HEK293 (cell line): Measurements from ENCODE around the gene WDR89.

Source experiments
- BCL6B ChIP-seq: fragments of 450-650 bp; formaldehyde crosslinking; IDR thresholded peaks from 2 replicates; pipeline ENCODE4 v1.5.1; 2017; ENCODE audit warnings: missing biosample characterization, missing genetic modification characterization
- EGR2 ChIP-seq: fragments of 450-650 bp; formaldehyde crosslinking; IDR thresholded peaks from 2 replicates; pipeline ENCODE4 v1.5.1; 2016; ENCODE audit warnings: low read depth, missing biosample characterization, missing genetic modification characterization
- HOXC10 ChIP-seq: sonication (generic); formaldehyde crosslinking; IDR thresholded peaks from 2 replicates; pipeline ENCODE4 v1.8.1; 2023; ENCODE audit warnings: mild to moderate bottlenecking, missing genetic modification reagents
- SP3 ChIP-seq: fragments of 450-650 bp; formaldehyde crosslinking; IDR thresholded peaks from 2 replicates; pipeline ENCODE4 v1.5.1; 2016; ENCODE audit warnings: missing biosample characterization, missing genetic modification characterization
- YY1 ChIP-seq: fragments of 450-650 bp; formaldehyde crosslinking; IDR thresholded peaks from 2 replicates; pipeline ENCODE4 v1.5.1; 2018; ENCODE audit warnings: missing biosample characterization, missing genetic modification characterization
- ZBTB17 ChIP-seq: fragments of 450-650 bp; formaldehyde crosslinking; IDR thresholded peaks from 2 replicates; pipeline ENCODE4 v1.5.1; 2016; ENCODE audit warnings: missing biosample characterization, missing genetic modification characterization
- ZBTB20 ChIP-seq: fragments of 450-650 bp; formaldehyde crosslinking; IDR thresholded peaks from 2 replicates; pipeline ENCODE4 v1.5.1; 2016; ENCODE audit warnings: missing biosample characterization, missing genetic modification characterization
- ZBTB7A ChIP-seq: fragments of 450-650 bp; formaldehyde crosslinking; IDR thresholded peaks from 2 replicates; pipeline ENCODE4 v1.5.1; 2016; ENCODE audit warnings: low read depth, missing biosample characterization, missing genetic modification characterization
- ZEB2 ChIP-seq: fragments of 450-650 bp; formaldehyde crosslinking; IDR thresholded peaks from 2 replicates; pipeline ENCODE4 v1.5.1; 2016; ENCODE audit warnings: missing biosample characterization, missing genetic modification characterization
- ZNF10 ChIP-seq: fragments of 450-650 bp; formaldehyde crosslinking; IDR thresholded peaks from 2 replicates; pipeline ENCODE4 v1.5.1; 2017; ENCODE audit warnings: missing biosample characterization, missing genetic modification characterization
- ZNF121 ChIP-seq: fragments of 450-650 bp; formaldehyde crosslinking; IDR thresholded peaks from 2 replicates; pipeline ENCODE4 v1.5.1; 2016; ENCODE audit warnings: missing biosample characterization, missing genetic modification characterization
- ZNF146 ChIP-seq: fragments of 450-650 bp; formaldehyde crosslinking; IDR thresholded peaks from 2 replicates; pipeline ENCODE4 v1.5.1; 2016; ENCODE audit warnings: missing biosample characterization, missing genetic modification characterization
- ZNF169 ChIP-seq: fragments of 450-650 bp; formaldehyde crosslinking; IDR thresholded peaks from 2 replicates; pipeline ENCODE4 v1.5.1; 2016; ENCODE audit warnings: missing biosample characterization, missing genetic modification characterization
- ZNF2 ChIP-seq: fragments of 450-650 bp; formaldehyde crosslinking; IDR thresholded peaks from 2 replicates; pipeline ENCODE4 v1.5.1; 2016; ENCODE audit warnings: missing biosample characterization, missing genetic modification characterization
- ZNF214 ChIP-seq: fragments of 450-650 bp; formaldehyde crosslinking; IDR thresholded peaks from 2 replicates; pipeline ENCODE4 v1.5.1; 2017; ENCODE audit warnings: missing biosample characterization, mild to moderate bottlenecking, missing genetic modification characterization, borderline replicate concordance
- ZNF221 ChIP-seq: fragments of 450-650 bp; formaldehyde crosslinking; IDR thresholded peaks from 2 replicates; pipeline ENCODE4 v1.5.1; 2017; ENCODE audit warnings: missing biosample characterization, missing genetic modification characterization, borderline replicate concordance
- ZNF24 ChIP-seq: fragments of 450-650 bp; formaldehyde crosslinking; IDR thresholded peaks from 2 replicates; pipeline ENCODE4 v1.5.1; 2016; ENCODE audit warnings: missing biosample characterization, missing genetic modification characterization
- ZNF266 ChIP-seq: fragments of 450-650 bp; formaldehyde crosslinking; IDR thresholded peaks from 2 replicates; pipeline ENCODE4 v1.5.1; 2016; ENCODE audit warnings: missing biosample characterization, missing genetic modification characterization, low read depth
- ZNF274 ChIP-seq, 2 experiments: fragments of 200-500 bp in 1 of 2; fragments of 450-650 bp in 1 of 2; sonication (Bioruptor generic) in 1 of 2; formaldehyde crosslinking in 1 of 2; IDR thresholded peaks; 2 replicates each; pipeline versions ENCODE4 v1.5.1 to v1.6.1; 2014 to 2016; ENCODE audit warnings: borderline replicate concordance in 1 of 2, inconsistent platforms in 1 of 2, low read length in 1 of 2, missing biosample characterization in 1 of 2, missing genetic modification characterization in 1 of 2
- ZNF280D ChIP-seq: fragments of 450-650 bp; formaldehyde crosslinking; IDR thresholded peaks from 2 replicates; pipeline ENCODE4 v1.5.1; 2016; ENCODE audit warnings: missing biosample characterization, missing genetic modification characterization
- ZNF324 ChIP-seq: fragments of 450-650 bp; formaldehyde crosslinking; IDR thresholded peaks from 2 replicates; pipeline ENCODE4 v1.5.1; 2016; ENCODE audit warnings: missing biosample characterization, missing genetic modification characterization
- ZNF394 ChIP-seq: fragments of 450-650 bp; formaldehyde crosslinking; IDR thresholded peaks from 2 replicates; pipeline ENCODE4 v1.5.1; 2016; ENCODE audit warnings: missing biosample characterization, missing genetic modification characterization, mild to moderate bottlenecking, moderate library complexity, borderline replicate concordance
- ZNF404 ChIP-seq: fragments of 450-650 bp; formaldehyde crosslinking; IDR thresholded peaks from 2 replicates; pipeline ENCODE4 v1.5.1; 2017; ENCODE audit warnings: missing biosample characterization, missing genetic modification characterization
- ZNF501 ChIP-seq: fragments of 450-650 bp; formaldehyde crosslinking; IDR thresholded peaks from 2 replicates; pipeline ENCODE4 v1.5.1; 2016; ENCODE audit warnings: missing biosample characterization, missing genetic modification characterization
- ZNF529 ChIP-seq: fragments of 450-650 bp; formaldehyde crosslinking; IDR thresholded peaks from 2 replicates; pipeline ENCODE4 v1.5.1; 2017; ENCODE audit warnings: missing genetic modification characterization, missing biosample characterization; ENCODE audit not compliant: insufficient replicate concordance
- ZNF530 ChIP-seq: fragments of 450-650 bp; formaldehyde crosslinking; IDR thresholded peaks from 2 replicates; pipeline ENCODE4 v1.5.1; 2016; ENCODE audit warnings: low read depth, missing biosample characterization, missing genetic modification characterization
- ZNF558 ChIP-seq: fragments of 450-650 bp; formaldehyde crosslinking; IDR thresholded peaks from 2 replicates; pipeline ENCODE4 v1.5.1; 2016; ENCODE audit warnings: missing biosample characterization, missing genetic modification characterization
- ZNF571 ChIP-seq: fragments of 450-650 bp; formaldehyde crosslinking; IDR thresholded peaks from 2 replicates; pipeline ENCODE4 v1.5.0; 2017; ENCODE audit warnings: missing biosample characterization, missing genetic modification characterization
- ZNF580 ChIP-seq: fragments of 450-650 bp; formaldehyde crosslinking; IDR thresholded peaks from 2 replicates; pipeline ENCODE4 v1.5.1; 2016; ENCODE audit warnings: missing biosample characterization, missing genetic modification characterization
- ZNF596 ChIP-seq: fragments of 450-650 bp; IDR thresholded peaks from 2 replicates; pipeline ENCODE4 v1.5.0; 2018; ENCODE audit warnings: missing biosample characterization, mild to moderate bottlenecking, missing genetic modification characterization, moderate library complexity
- ZNF610 ChIP-seq: fragments of 450-650 bp; formaldehyde crosslinking; IDR thresholded peaks from 2 replicates; pipeline ENCODE4 v1.5.1; 2016; ENCODE audit warnings: missing biosample characterization, missing genetic modification characterization, borderline replicate concordance
- ZNF639 ChIP-seq: fragments of 450-650 bp; formaldehyde crosslinking; IDR thresholded peaks from 2 replicates; pipeline ENCODE4 v1.5.1; 2016; ENCODE audit warnings: missing biosample characterization, missing genetic modification characterization
- ZNF707 ChIP-seq: fragments of 450-650 bp; formaldehyde crosslinking; IDR thresholded peaks from 2 replicates; pipeline ENCODE4 v1.5.1; 2016; ENCODE audit warnings: missing biosample characterization, missing genetic modification characterization
- ZNF747 ChIP-seq: fragments of 450-650 bp; formaldehyde crosslinking; IDR thresholded peaks from 2 replicates; pipeline ENCODE4 v1.5.1; 2016; ENCODE audit warnings: missing biosample characterization, missing genetic modification characterization
- ZNF776 ChIP-seq: fragments of 450-650 bp; formaldehyde crosslinking; IDR thresholded peaks from 2 replicates; pipeline ENCODE4 v1.5.0; 2017; ENCODE audit warnings: missing biosample characterization, missing genetic modification characterization, borderline replicate concordance
- ZNF837 ChIP-seq: fragments of 450-650 bp; formaldehyde crosslinking; IDR thresholded peaks from 2 replicates; pipeline ENCODE4 v1.5.1; 2016; ENCODE audit warnings: missing biosample characterization, missing genetic modification characterization
- ZNF843 ChIP-seq: fragments of 450-650 bp; formaldehyde crosslinking; IDR thresholded peaks from 2 replicates; pipeline ENCODE4 v1.5.1; 2016; ENCODE audit warnings: missing biosample characterization, missing genetic modification characterization

Gene WDR89

GRCh38 chr14:63677891-63678379, 36.3 kb upstream of the WDR89 start (continued):
- TF ChIP-seq HOXC10 (CRISPR knock-in tag), result no peak
- TF ChIP-seq ZNF24, result peak; percentile 75; the same call in 1 of the 2 replicates
- no peak for TF ChIP-seq ZNF169
- peak; percentile 65 for TF ChIP-seq ZNF2 (tag by site-specific recombination)
- TF ChIP-seq ZNF837, result no peak
- no peak for TF ChIP-seq ZNF530
- no peak for TF ChIP-seq ZNF404 (tag by site-specific recombination)
- TF ChIP-seq ZNF324 (tag by site-specific recombination), result no peak
- TF ChIP-seq YY1, result no peak
- peak; percentile 92 for TF ChIP-seq ZNF580 (tag by site-specific recombination)
- no peak for TF ChIP-seq ZNF221 (tag by site-specific recombination)
- TF ChIP-seq ZNF394 (tag by site-specific recombination), result peak; percentile 59; the same call in 1 of the 2 replicates
- TF ChIP-seq ZNF558, result peak; percentile 63; the same call in 1 of the 2 replicates
- TF ChIP-seq ZNF529 (tag by site-specific recombination), result no peak
- TF ChIP-seq BCL6B, result no peak
- no peak for TF ChIP-seq ZNF707
- TF ChIP-seq ZNF776 (tag by site-specific recombination), result no peak
- TF ChIP-seq ZNF274 (IDR thresholded peaks at IDR 0.05; ENCODE audit: low read length), result no peak
- TF ChIP-seq ZNF274 (tag by site-specific recombination; IDR thresholded peaks at IDR 0.05; ENCODE audit: borderline replicate concordance), result no peak
- TF ChIP-seq ZNF146 (tag by site-specific recombination), result 0 out of 2 replicates have a peak, but pooled peaks have one; percentile 5
- TF ChIP-seq ZNF266 (tag by site-specific recombination), result no peak
- no peak for TF ChIP-seq ZBTB7A (tag by site-specific recombination)
- peak; percentile 40; the same call in 1 of the 2 replicates for TF ChIP-seq SP3 (tag by site-specific recombination)
- TF ChIP-seq ZNF501 (tag by site-specific recombination), result no peak
- TF ChIP-seq ZNF747 (tag by site-specific recombination), result no peak
- TF ChIP-seq ZNF639 (tag by site-specific recombination), result peak; percentile 90
- TF ChIP-seq ZNF843 (tag by site-specific recombination), result peak; percentile 80; the same call in 1 of the 2 replicates
- no peak for TF ChIP-seq EGR2
- TF ChIP-seq ZNF10 (tag by site-specific recombination), result 0 out of 2 replicates have a peak, but pooled peaks have one; percentile 43
- no peak for TF ChIP-seq ZNF280D (tag by site-specific recombination)
- no peak for TF ChIP-seq ZNF121 (tag by site-specific recombination)
- peak; percentile 74 for TF ChIP-seq ZNF610
- no peak for TF ChIP-seq ZNF596
- no peak for TF ChIP-seq ZNF214 (tag by site-specific recombination)
- peak; percentile 75 for TF ChIP-seq ZBTB17 (tag by site-specific recombination)
- TF ChIP-seq ZEB2 (tag by site-specific recombination), result peak; percentile 81
- TF ChIP-seq ZNF571, result no peak
- no peak for TF ChIP-seq ZBTB20 (tag by site-specific recombination)
